Esophagus squamous epithelium (tissue), 5 donors: ENCODE data around the gene GRID2. TPM values are rescaled to one million over a fixed set of nuclear protein-coding genes. Genes with fewer than 3 reads are reported as not detected.

Source experiments
- DNase-seq: peaks from one replicate; lab custom pipeline; 2025; lab: John Stamatoyannopoulos, UW
- H3K27ac ChIP-seq, 4 donors: fragments of 200-600 bp; sonication (generic); one replicate each; pipeline ENCODE4 v1.5.1; 2016 to 2019; ENCODE audit warnings: mild to moderate bottlenecking in 1 of 4
- H3K27me3 ChIP-seq, 4 donors: fragments of 200-600 bp; sonication (generic); 1 replicate in 3 of 4; 2 replicates in 1 of 4; pipeline versions ENCODE4 v1.5.1 to v1.6.0; 2017 to 2021; ENCODE audit warnings: antibody characterized with exemption in 1 of 4
- H3K36me3 ChIP-seq, 3 donors: fragments of 200-600 bp; sonication (generic); one replicate each; pipeline ENCODE4 v1.5.1; 2016 to 2019
- H3K4me1 ChIP-seq, 3 donors: fragments of 200-600 bp; sonication (generic); one replicate each; pipeline ENCODE4 v1.5.1; 2017 to 2019
- H3K4me3 ChIP-seq, 4 donors: fragments of 200-600 bp; sonication (generic); 1 replicate in 3 of 4; 2 replicates in 1 of 4; pipeline ENCODE4 v1.5.1; 2016 to 2019; ENCODE audit warnings: mild to moderate bottlenecking in 2 of 4, moderate library complexity in 1 of 4
- H3K9me3 ChIP-seq, 3 donors: fragments of 200-600 bp; sonication (generic); one replicate each; pipeline ENCODE4 v1.5.1; 2016 to 2019
- CTCF ChIP-seq, 6 experiments: fragments of 450-650 bp in 4 of 6; fragments of 200-600 bp in 2 of 6; sonication (generic) in 2 of 6; IDR thresholded peaks; one replicate each; pipeline ENCODE4 v1.5.1; 2016 to 2019; ENCODE audit warnings: antibody characterized with exemption in 6 of 6, mild to moderate bottlenecking in 4 of 6, moderate library complexity in 4 of 6
- POLR2A ChIP-seq, 4 donors: fragments of 450-650 bp; IDR thresholded peaks; one replicate each; pipeline ENCODE4 v1.6.1; 2017; ENCODE audit warnings: antibody characterized with exemption in 4 of 4, mild to moderate bottlenecking in 4 of 4, moderate library complexity in 3 of 4
- WGBS, 2 donors: methylation state at CpG; one replicate each; pipeline ENCODE4 v1.1.5; 2018; 5-methylcytosine and 5-hydroxymethylcytosine counted together
- intact Hi-C: fragments of 100-400 bp; cut with DNase I; formaldehyde crosslinking; loops from one replicate; pipeline ENCODE4 v1.15.0; 2022
- total RNA-seq, 4 donors: library from RNA; depleted of rRNA; stranded (reverse); fragments of >200 nt; gene quantifications; one replicate each; pipeline ENCODE4 v1.1.0, GENCODE V29; 2016
- donor health status: DM: yes; HTN: yes; CAD: no.

GRID2 gene
- total RNA-seq, 4 donors from 2014 or later = not detected

- TF ChIP-seq POLR2A (IDR thresholded peaks at IDR 0.05) (no peak), CTCF (IDR thresholded peaks at IDR 0.05) (no peak)
- DNase-seq = no peak
- H3K4me3 ChIP-seq = no peak overlapping the region
- no peaks in the 10 kb centered on the region for H3K4me1 ChIP-seq
- H3K9me3 ChIP-seq = peaks cover 0 to 5% (median 0%) of the 10 kb centered on the region in 3 donors
- intact Hi-C loops = no loop called here
- no peak overlapping the region for H3K27ac ChIP-seq
- H3K27me3 ChIP-seq = no peaks in the 10 kb centered on the region
- WGBS, 2 donors = 73 to 75% methylated on average over 3 of the region's 3 CpGs
- H3K36me3 ChIP-seq = no peaks in the 10 kb centered on the region
Measured at GRCh38 chr4:92566269-92566668, 262.5 kb downstream of the GRID2 start.

DNA sequence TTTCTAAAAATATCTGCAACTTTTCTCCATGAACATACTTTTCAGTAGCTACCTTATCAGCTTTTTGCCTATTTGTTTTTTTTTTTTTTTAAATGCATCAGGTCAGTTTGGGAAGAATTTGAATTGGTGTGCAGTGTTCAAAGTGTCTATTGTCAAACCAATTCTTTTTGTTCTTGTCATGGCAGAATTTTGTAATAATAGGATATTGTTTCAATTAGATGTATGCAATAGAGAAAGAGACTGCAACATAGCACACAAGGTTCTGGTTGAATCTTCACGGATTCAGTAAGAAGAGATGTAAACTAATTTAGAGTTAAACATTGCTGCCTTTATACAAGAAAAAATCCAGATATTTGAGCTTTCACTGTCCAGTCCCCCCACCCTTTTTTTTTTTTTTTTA is 277.1 kb downstream of the GRID2 start:
- H3K27ac ChIP-seq = no peak overlapping the region
- intact Hi-C loops = no loop called here
- 69 to 88% methylated on average over 1 of the region's 1 CpG for WGBS, 2 donors
- no peaks in the 10 kb centered on the region for H3K27me3 ChIP-seq
- H3K4me1 ChIP-seq = no peaks in the 10 kb centered on the region
- no peak overlapping the region for H3K4me3 ChIP-seq
- H3K9me3 ChIP-seq = no peaks in the 10 kb centered on the region
- TF ChIP-seq CTCF (IDR thresholded peaks at IDR 0.05) (no peak), POLR2A (IDR thresholded peaks at IDR 0.05) (no peak)
- H3K36me3 ChIP-seq = no peaks in the 10 kb centered on the region
- DNase-seq = no peak

- WGBS, 2 donors = 33 to 44% methylated on average over 2 of the region's 2 CpGs
- Histone ChIP-seq H3K9me3 (no peaks in the 10 kb centered on the region), H3K36me3 (no peaks in the 10 kb centered on the region), H3K27ac (no peak overlapping the region), H3K4me1 (peaks cover 0 to 19% (median 3%) of the 10 kb centered on the region in 3 donors), H3K4me3 (no peak overlapping the region), H3K27me3 (no peaks in the 10 kb centered on the region)
- intact Hi-C loops = no loop called here
- no peak for TF ChIP-seq POLR2A (IDR thresholded peaks at IDR 0.05)
- TF ChIP-seq CTCF (IDR thresholded peaks at IDR 0.05) = no peak
- DNase-seq = no peak
Measured at GRCh38 chr4:92599044-92599443, 295.3 kb downstream of the GRID2 start.

GRCh38 chr4:92600638-92601037 is 296.9 kb downstream of the GRID2 start:
- no peaks in the 10 kb centered on the region for H3K36me3 ChIP-seq
- H3K4me1 ChIP-seq = peaks cover 0 to 19% (median 3%) of the 10 kb centered on the region in 3 donors
- no peak overlapping the region for H3K4me3 ChIP-seq
- H3K27ac ChIP-seq = no peak overlapping the region
- TF ChIP-seq POLR2A (IDR thresholded peaks at IDR 0.05) (no peak), CTCF (IDR thresholded peaks at IDR 0.05) (no peak)
- intact Hi-C loops = no loop called here
- no peak for DNase-seq
- H3K9me3 ChIP-seq = no peaks in the 10 kb centered on the region
- WGBS, 2 donors = 68 to 90% methylated on average over 3 to 5 of the region's 6 CpGs
- no peaks in the 10 kb centered on the region for H3K27me3 ChIP-seq

GRCh38 chr4:92606227-92606626 is 302.5 kb downstream of the GRID2 start:
- Histone ChIP-seq H3K27ac (no peak overlapping the region), H3K9me3 (no peaks in the 10 kb centered on the region), H3K27me3 (no peaks in the 10 kb centered on the region), H3K4me3 (no peak overlapping the region), H3K36me3 (no peaks in the 10 kb centered on the region), H3K4me1 (no peaks in the 10 kb centered on the region)
- TF ChIP-seq POLR2A (IDR thresholded peaks at IDR 0.05) = no peak
- no peak for TF ChIP-seq CTCF (IDR thresholded peaks at IDR 0.05)
- WGBS, 2 donors = 67 to 82% methylated on average over 2 of the region's 2 CpGs
- intact Hi-C loops = no loop called here
- DNase-seq = no peak
